Cardiac fibroblast (primary cell): ENCODE measurements around the gene GLI3.

Experiments used
- DNase-seq, 2 donors: peaks; one replicate each; pipeline versions ENCODE4 v3.0.0 to v3.0.0-alpha.2; 2010; ENCODE audit warnings: low read depth in 2 of 2
- H3K4me3 ChIP-seq, 2 donors: replicated peaks in 1 of 2; 1 replicate in 1 of 2; 2 replicates in 1 of 2; pipeline ENCODE4 v1.5.1; 2011; ENCODE audit warnings: low read depth in 2 of 2, low read length in 2 of 2, mild to moderate bottlenecking in 2 of 2, moderate library complexity in 1 of 2
- CTCF ChIP-seq: IDR thresholded peaks from one replicate; pipeline ENCODE4 v1.5.1; 2011; ENCODE audit warnings: low read depth, mild to moderate bottlenecking, low read length, inconsistent platforms

GLI3 gene

GRCh38 chr7:41943094-41943577, 293.9 kb downstream of the GLI3 start:
- peak; percentile 95 for TF ChIP-seq CTCF
- H3K4me3 ChIP-seq: peak overlapping the region; percentile 13 to 48
- peak; percentile 78 to 82 for DNase-seq

- peak overlapping the region; percentile 13 to 48 for H3K4me3 ChIP-seq
- no peak for TF ChIP-seq CTCF
- peak; percentile 15 to 58 for DNase-seq
These were observed 294.4 kb downstream of the GLI3 start for GRCh38 chr7:41942468-41943093.

- DNase-seq: peak; percentile 84 to 88
- TF ChIP-seq CTCF: peak; percentile 86
These were observed 296.2 kb downstream of the GLI3 start for GRCh38 chr7:41940760-41941343.

GRCh38 chr7:41938371-41938770, 298.6 kb downstream of the GLI3 start:
- DNase-seq: no peak
- TF ChIP-seq CTCF: no peak
- no peak overlapping the region for H3K4me3 ChIP-seq

More at GRCh38 chr7:41940760-41941343, 296.2 kb downstream of the GLI3 start:
- no peak overlapping the region for H3K4me3 ChIP-seq

GRCh38 chr7:41933427-41933826, 303.6 kb downstream of the GLI3 start:
- DNase-seq: no peak
- no peak for TF ChIP-seq CTCF
- H3K4me3 ChIP-seq: no peak overlapping the region

GRCh38 chr7:41931263-41931646, 305.8 kb downstream of the GLI3 start:
- no peak for TF ChIP-seq CTCF
- H3K4me3 ChIP-seq: no peak overlapping the region
- DNase-seq: no peak
